ENCODE measurements around the gene GARS1.

GARS1 gene

DNA sequence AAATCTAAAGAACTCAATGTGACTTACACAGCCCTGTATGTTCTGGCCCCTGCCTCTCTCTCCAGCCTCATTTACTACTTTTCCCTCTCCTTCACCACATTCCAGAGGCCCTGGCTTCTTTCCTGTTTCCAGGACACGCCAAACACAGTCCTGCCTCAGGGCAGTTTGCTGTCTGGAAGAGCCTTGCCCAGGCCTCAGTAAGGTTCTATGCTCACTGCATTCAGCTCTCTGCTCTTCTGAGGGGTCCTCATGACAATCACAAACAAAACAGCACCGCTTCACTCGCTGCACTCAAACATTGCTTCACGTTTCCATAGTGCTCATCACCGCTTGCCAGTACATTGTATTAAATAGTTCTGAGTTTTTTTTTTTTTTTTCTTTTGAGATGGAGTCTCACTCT is 35.1 kb upstream of the GARS1 start:
- no peaks in the 10 kb centered on the region for H3K36me3 ChIP-seq (ENCODE audit: control insufficient read depth, insufficient read depth, low read length)
- no peak overlapping the region for H3K27ac ChIP-seq (ENCODE audit: low read depth, low read length)
- H3K4me1 ChIP-seq (ENCODE audit: control insufficient read depth, low read depth, low read length) = no peaks in the 10 kb centered on the region
- no peaks in the 10 kb centered on the region for H3K79me1 ChIP-seq (ENCODE audit: low read length)
- no peak overlapping the region for H2BK120ac ChIP-seq (ENCODE audit: low read depth, low read length)
- peak; percentile 80 for DNase-seq
- no peak overlapping the region for H3K4me2 ChIP-seq (ENCODE audit: low read length)
- no peak overlapping the region for H2BK5ac ChIP-seq (ENCODE audit: low read length)
- no peak overlapping the region for H3K23ac ChIP-seq (ENCODE audit: low read length)
- no peak overlapping the region for H3K18ac ChIP-seq (ENCODE audit: low read length)
- H3K79me2 ChIP-seq (ENCODE audit: control insufficient read depth, insufficient read depth, low read length) = no peaks in the 10 kb centered on the region
- no peak overlapping the region for H3K4me3 ChIP-seq (ENCODE audit: low read length)
- no peak overlapping the region for H2BK15ac ChIP-seq (replicated peaks; ENCODE audit: low read depth)
- no peak overlapping the region for H3K4ac ChIP-seq (ENCODE audit: low read depth, low read length)
- no peak overlapping the region for H4K5ac ChIP-seq (ENCODE audit: low read length)
- H2AK5ac ChIP-seq (ENCODE audit: low read length) = no peak overlapping the region
- no peak overlapping the region for H4K8ac ChIP-seq (ENCODE audit: low read depth, low read length)
- H3K9ac ChIP-seq (ENCODE audit: low read length) = no peak overlapping the region
- WGBS (ENCODE audit: extremely low coverage, insufficient coverage, low lambda C conversion rate) = no CpG with 5 or more reads among the region's 5 CpGs
- H3K56ac ChIP-seq (ENCODE audit: low read length) = no peak overlapping the region
- no peaks in the 10 kb centered on the region for H3K27me3 ChIP-seq (ENCODE audit: insufficient read depth, low read length, poor library complexity)

DNA sequence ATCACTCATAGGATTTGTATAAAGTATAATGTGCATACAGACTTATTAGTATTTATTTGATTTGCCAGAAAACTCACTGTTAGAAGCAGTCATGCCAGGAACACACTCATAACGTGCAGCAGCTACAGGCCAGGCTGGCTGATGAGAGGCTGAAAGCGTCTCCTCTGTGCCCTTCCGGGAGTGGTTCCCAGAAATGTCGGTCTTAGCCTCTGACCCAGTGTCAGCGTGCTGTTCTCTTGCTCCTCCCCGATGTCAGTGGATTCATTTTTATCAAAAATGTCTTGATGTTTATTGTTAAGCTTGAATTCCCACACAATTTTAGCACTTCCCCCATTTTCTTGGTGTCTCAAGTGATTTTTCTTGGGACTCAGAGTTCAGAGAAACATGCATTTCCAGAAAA is 33.3 kb upstream of the GARS1 start:
- no peak for DNase-seq
- Histone ChIP-seq H3K27me3 (ENCODE audit: insufficient read depth, low read length, poor library complexity) (no peaks in the 10 kb centered on the region), H3K18ac (ENCODE audit: low read length) (no peak overlapping the region), H2BK120ac (ENCODE audit: low read depth, low read length) (no peak overlapping the region), H3K36me3 (ENCODE audit: control insufficient read depth, insufficient read depth, low read length) (no peaks in the 10 kb centered on the region), H2BK5ac (ENCODE audit: low read length) (no peak overlapping the region), H4K5ac (ENCODE audit: low read length) (no peak overlapping the region), H3K79me2 (ENCODE audit: control insufficient read depth, insufficient read depth, low read length) (no peaks in the 10 kb centered on the region), H3K4ac (ENCODE audit: low read depth, low read length) (no peak overlapping the region), H4K8ac (ENCODE audit: low read depth, low read length) (no peak overlapping the region), H3K27ac (ENCODE audit: low read depth, low read length) (no peak overlapping the region), H3K4me3 (ENCODE audit: low read length) (no peak overlapping the region), H2BK15ac (replicated peaks; ENCODE audit: low read depth) (no peak overlapping the region), H3K4me2 (ENCODE audit: low read length) (no peak overlapping the region), H2AK5ac (ENCODE audit: low read length) (no peak overlapping the region), H3K9ac (ENCODE audit: low read length) (no peak overlapping the region), H3K23ac (ENCODE audit: low read length) (no peak overlapping the region), H3K79me1 (ENCODE audit: low read length) (no peaks in the 10 kb centered on the region), H3K56ac (ENCODE audit: low read length) (no peak overlapping the region), H3K4me1 (ENCODE audit: control insufficient read depth, low read depth, low read length) (no peaks in the 10 kb centered on the region)
- WGBS (ENCODE audit: extremely low coverage, insufficient coverage, low lambda C conversion rate) = no CpG with 5 or more reads among the region's 6 CpGs

GRCh38 chr7:30562498-30562897 is 32.2 kb upstream of the GARS1 start:
- Histone ChIP-seq H3K23ac (ENCODE audit: low read length) (no peak overlapping the region), H4K5ac (ENCODE audit: low read length) (no peak overlapping the region), H2AK5ac (ENCODE audit: low read length) (no peak overlapping the region), H3K79me2 (ENCODE audit: control insufficient read depth, insufficient read depth, low read length) (no peaks in the 10 kb centered on the region), H3K4me2 (ENCODE audit: low read length) (no peak overlapping the region), H3K4ac (ENCODE audit: low read depth, low read length) (no peak overlapping the region), H3K4me1 (ENCODE audit: control insufficient read depth, low read depth, low read length) (no peaks in the 10 kb centered on the region), H4K8ac (ENCODE audit: low read depth, low read length) (no peak overlapping the region), H3K36me3 (ENCODE audit: control insufficient read depth, insufficient read depth, low read length) (no peaks in the 10 kb centered on the region), H3K79me1 (ENCODE audit: low read length) (no peaks in the 10 kb centered on the region), H3K4me3 (ENCODE audit: low read length) (no peak overlapping the region), H3K56ac (ENCODE audit: low read length) (no peak overlapping the region), H2BK5ac (ENCODE audit: low read length) (no peak overlapping the region), H3K27ac (ENCODE audit: low read depth, low read length) (no peak overlapping the region), H3K27me3 (ENCODE audit: insufficient read depth, low read length, poor library complexity) (no peaks in the 10 kb centered on the region), H2BK15ac (replicated peaks; ENCODE audit: low read depth) (no peak overlapping the region), H3K18ac (ENCODE audit: low read length) (no peak overlapping the region), H2BK120ac (ENCODE audit: low read depth, low read length) (no peak overlapping the region), H3K9ac (ENCODE audit: low read length) (no peak overlapping the region)
- WGBS (ENCODE audit: extremely low coverage, insufficient coverage, low lambda C conversion rate) = no CpG with 5 or more reads among the region's 6 CpGs
- no peak for DNase-seq

DNA sequence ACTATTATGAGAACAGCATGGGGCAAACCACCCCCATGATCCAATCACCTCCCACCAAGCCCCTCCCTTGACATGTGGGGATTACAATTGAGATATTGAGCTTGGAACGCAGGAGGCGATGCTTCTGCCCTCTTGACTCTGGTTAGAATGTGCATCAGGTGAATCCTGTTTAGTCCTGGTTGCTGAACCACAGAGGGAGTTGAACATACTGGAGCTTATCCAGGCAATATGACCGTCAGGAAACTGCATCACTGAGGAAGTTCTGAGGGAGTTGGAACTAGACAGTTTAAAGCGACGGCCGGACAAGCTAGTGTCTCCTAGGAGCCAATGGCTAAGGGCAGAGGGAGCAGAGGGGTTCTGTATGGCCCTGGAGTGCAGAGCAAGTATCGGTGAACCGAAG is 31.8 kb upstream of the GARS1 start:
- no peak overlapping the region for H2BK120ac ChIP-seq (ENCODE audit: low read depth, low read length)
- no peak overlapping the region for H3K27ac ChIP-seq (ENCODE audit: low read depth, low read length)
- no peak overlapping the region for H3K4ac ChIP-seq (ENCODE audit: low read depth, low read length)
- no peak overlapping the region for H3K9ac ChIP-seq (ENCODE audit: low read length)
- no peak overlapping the region for H2BK15ac ChIP-seq (replicated peaks; ENCODE audit: low read depth)
- H3K56ac ChIP-seq (ENCODE audit: low read length) = no peak overlapping the region
- H3K23ac ChIP-seq (ENCODE audit: low read length) = no peak overlapping the region
- H3K4me1 ChIP-seq (ENCODE audit: control insufficient read depth, low read depth, low read length) = no peaks in the 10 kb centered on the region
- H3K36me3 ChIP-seq (ENCODE audit: control insufficient read depth, insufficient read depth, low read length) = no peaks in the 10 kb centered on the region
- H2BK5ac ChIP-seq (ENCODE audit: low read length) = no peak overlapping the region
- no peaks in the 10 kb centered on the region for H3K79me1 ChIP-seq (ENCODE audit: low read length)
- H4K8ac ChIP-seq (ENCODE audit: low read depth, low read length) = no peak overlapping the region
- no peaks in the 10 kb centered on the region for H3K79me2 ChIP-seq (ENCODE audit: control insufficient read depth, insufficient read depth, low read length)
- no peak for DNase-seq
- H2AK5ac ChIP-seq (ENCODE audit: low read length) = no peak overlapping the region
- no CpG with 5 or more reads among the region's 8 CpGs for WGBS (ENCODE audit: extremely low coverage, insufficient coverage, low lambda C conversion rate)
- H3K4me2 ChIP-seq (ENCODE audit: low read length) = no peak overlapping the region
- H3K18ac ChIP-seq (ENCODE audit: low read length) = no peak overlapping the region
- no peak overlapping the region for H3K4me3 ChIP-seq (ENCODE audit: low read length)
- H4K5ac ChIP-seq (ENCODE audit: low read length) = no peak overlapping the region
- H3K27me3 ChIP-seq (ENCODE audit: insufficient read depth, low read length, poor library complexity) = no peaks in the 10 kb centered on the region

- Histone ChIP-seq H4K5ac (ENCODE audit: low read length) (no peak overlapping the region), H3K9ac (ENCODE audit: low read length) (no peak overlapping the region), H4K8ac (ENCODE audit: low read depth, low read length) (no peak overlapping the region), H3K79me1 (ENCODE audit: low read length) (no peaks in the 10 kb centered on the region), H3K4ac (ENCODE audit: low read depth, low read length) (no peak overlapping the region), H3K27me3 (ENCODE audit: insufficient read depth, low read length, poor library complexity) (no peaks in the 10 kb centered on the region), H2BK5ac (ENCODE audit: low read length) (no peak overlapping the region), H3K56ac (ENCODE audit: low read length) (no peak overlapping the region), H2BK120ac (ENCODE audit: low read depth, low read length) (no peak overlapping the region), H3K79me2 (ENCODE audit: control insufficient read depth, insufficient read depth, low read length) (no peaks in the 10 kb centered on the region), H3K36me3 (ENCODE audit: control insufficient read depth, insufficient read depth, low read length) (no peaks in the 10 kb centered on the region), H2AK5ac (ENCODE audit: low read length) (no peak overlapping the region), H3K4me3 (ENCODE audit: low read length) (no peak overlapping the region), H3K27ac (ENCODE audit: low read depth, low read length) (no peak overlapping the region), H3K4me1 (ENCODE audit: control insufficient read depth, low read depth, low read length) (peaks cover 2% of the 10 kb centered on the region), H3K23ac (ENCODE audit: low read length) (no peak overlapping the region), H3K18ac (ENCODE audit: low read length) (no peak overlapping the region), H3K4me2 (ENCODE audit: low read length) (no peak overlapping the region), H2BK15ac (replicated peaks; ENCODE audit: low read depth) (no peak overlapping the region)
- no CpG with 5 or more reads among the region's 18 CpGs for WGBS (ENCODE audit: extremely low coverage, insufficient coverage, low lambda C conversion rate)
- DNase-seq = no peak
These were observed 31.2 kb upstream of the GARS1 start for GRCh38 chr7:30563326-30563942.

- no CpG with 5 or more reads among the region's 7 CpGs for WGBS (ENCODE audit: extremely low coverage, insufficient coverage, low lambda C conversion rate)
- Histone ChIP-seq H2BK5ac (ENCODE audit: low read length) (no peak overlapping the region), H3K79me2 (ENCODE audit: control insufficient read depth, insufficient read depth, low read length) (no peaks in the 10 kb centered on the region), H3K18ac (ENCODE audit: low read length) (no peak overlapping the region), H3K23ac (ENCODE audit: low read length) (no peak overlapping the region), H3K4me2 (ENCODE audit: low read length) (no peak overlapping the region), H3K56ac (ENCODE audit: low read length) (no peak overlapping the region), H3K4ac (ENCODE audit: low read depth, low read length) (no peak overlapping the region), H2AK5ac (ENCODE audit: low read length) (no peak overlapping the region), H2BK15ac (replicated peaks; ENCODE audit: low read depth) (no peak overlapping the region), H3K79me1 (ENCODE audit: low read length) (no peaks in the 10 kb centered on the region), H2BK120ac (ENCODE audit: low read depth, low read length) (no peak overlapping the region), H3K27ac (ENCODE audit: low read depth, low read length) (no peak overlapping the region), H3K9ac (ENCODE audit: low read length) (no peak overlapping the region), H3K4me3 (ENCODE audit: low read length) (no peak overlapping the region), H4K8ac (ENCODE audit: low read depth, low read length) (no peak overlapping the region), H3K36me3 (ENCODE audit: control insufficient read depth, insufficient read depth, low read length) (no peaks in the 10 kb centered on the region), H3K4me1 (ENCODE audit: control insufficient read depth, low read depth, low read length) (peaks cover 2% of the 10 kb centered on the region), H4K5ac (ENCODE audit: low read length) (no peak overlapping the region), H3K27me3 (ENCODE audit: insufficient read depth, low read length, poor library complexity) (no peaks in the 10 kb centered on the region)
- peak; percentile 91 for DNase-seq
These were observed 30.3 kb upstream of the GARS1 start for GRCh38 chr7:30564243-30564892.

All from mesendoderm (in vitro differentiated cells).